Measurements from ENCODE around the gene MEIOB.
A peak's percentile ranks its signal among the peaks of the same experiment; 100 is the strongest.
"Not testable (repeated sequence)": the region's sequence is repeated elsewhere in the genome, so short reads cannot be mapped to it uniquely, and the experiment has no call there.

MEIOB gene

GRCh38 chr16:1884889-1885288 is 12.9 kb upstream of the MEIOB start:
- no peak for DNase-seq (ENCODE audit: low read depth)
- H3K4me3 ChIP-seq (ENCODE audit: low read depth, low read length) = no peak overlapping the region
- no peak for TF ChIP-seq CTCF (IDR thresholded peaks at IDR 0.05; ENCODE audit: low read depth, low read length, missing control alignments)

GRCh38 chr16:1884155-1884760 is 12.3 kb upstream of the MEIOB start:
- no peak for DNase-seq (ENCODE audit: low read depth)
- peak; percentile 23 for TF ChIP-seq CTCF (IDR thresholded peaks at IDR 0.05; ENCODE audit: low read depth, low read length, missing control alignments)
- no peak overlapping the region for H3K4me3 ChIP-seq (ENCODE audit: low read depth, low read length)

GRCh38 chr16:1881172-1881571 is 9.2 kb upstream of the MEIOB start:
- H3K4me3 ChIP-seq (ENCODE audit: low read depth, low read length); DNase-seq (ENCODE audit: low read depth): not testable (repeated sequence)

- TF ChIP-seq CTCF (IDR thresholded peaks at IDR 0.05; ENCODE audit: low read depth, low read length, missing control alignments) = no peak
- H3K4me3 ChIP-seq (ENCODE audit: low read depth, low read length) = no peak overlapping the region
- no peak for DNase-seq (ENCODE audit: low read depth)
These were observed 7.5 kb upstream of the MEIOB start for GRCh38 chr16:1879477-1879876.

GRCh38 chr16:1878256-1878655 is 6.3 kb upstream of the MEIOB start:
- no peak for TF ChIP-seq CTCF (IDR thresholded peaks at IDR 0.05; ENCODE audit: low read depth, low read length, missing control alignments)
- no peak overlapping the region for H3K4me3 ChIP-seq (ENCODE audit: low read depth, low read length)
- DNase-seq (ENCODE audit: low read depth) = no peak

GRCh38 chr16:1877804-1878203 is 5.8 kb upstream of the MEIOB start:
- no peak for TF ChIP-seq CTCF (IDR thresholded peaks at IDR 0.05; ENCODE audit: low read depth, low read length, missing control alignments)
- H3K4me3 ChIP-seq (ENCODE audit: low read depth, low read length) = no peak overlapping the region
- DNase-seq (ENCODE audit: low read depth) = no peak

GRCh38 chr16:1877089-1877488 is 5.1 kb upstream of the MEIOB start:
- DNase-seq (ENCODE audit: low read depth) = no peak
- TF ChIP-seq CTCF (IDR thresholded peaks at IDR 0.05; ENCODE audit: low read depth, low read length, missing control alignments) = no peak
- no peak overlapping the region for H3K4me3 ChIP-seq (ENCODE audit: low read depth, low read length)
